GM18867 (cell line): ENCODE data around the gene AP2A1.

Experiments used
- ATAC-seq: cut with Tn5 transposase; IDR thresholded peaks from one replicate; pipeline ENCODE4 v1.9.1; 2021; ENCODE audit warnings: mild to moderate bottlenecking, moderate library complexity; ENCODE audit not compliant: unreplicated experiment

The AP2A1 gene

GRCh38 chr19:49853852-49854377 is 87.1 kb downstream of the AP2A1 start:
- no peak for ATAC-seq

- no peak for ATAC-seq
Measured at GRCh38 chr19:49854378-49855263, 87.8 kb downstream of the AP2A1 start.

GRCh38 chr19:49855277-49855675 is 88.5 kb downstream of the AP2A1 start:
- ATAC-seq = no peak

GRCh38 chr19:49855676-49856573 is 89.1 kb downstream of the AP2A1 start:
- ATAC-seq = no peak

- no peak for ATAC-seq
Measured at GRCh38 chr19:49856574-49857021, 89.8 kb downstream of the AP2A1 start.
